SK-N-SH (cell line): ENCODE measurements around the gene ATP8A2. TPM values are rescaled to one million over a fixed set of nuclear protein-coding genes. Genes with fewer than 3 reads are reported as not detected.

Experiments
- CTCF ChIA-PET: fragments of 300-600, 350-600 bp; formaldehyde crosslinking; extraction: SDS; loops from one replicate; lab custom pipeline; 2021; lab: Yijun Ruan, JAX
- POLR2A ChIA-PET: fragments of 350-600 bp; sonication (Branson Sonifier 250); formaldehyde crosslinking; extraction: SDS; loops from one replicate; lab custom pipeline; 2020; ENCODE audit warnings: antibody characterized with exemption, inconsistent platforms; lab: Yijun Ruan, JAX
- DNase-seq: peaks from one replicate; pipeline ENCODE4 v3.0.0; 2012
- H2AFZ ChIP-seq: fragments of 200-600 bp; sonication (generic); 2 replicates; pipeline ENCODE4 v1.8.1; 2016; ENCODE audit warnings: antibody characterized with exemption, mild to moderate bottlenecking, low read depth
- H3F3A ChIP-seq: fragments of 200-600 bp; sonication (generic); replicated peaks from 2 replicates; pipeline ENCODE3; 2016; ENCODE audit warnings: antibody characterized with exemption, mild to moderate bottlenecking; ENCODE audit not compliant: insufficient read depth
- H3K27ac ChIP-seq, 2 experiments: fragments of 200-500 bp in 1 of 2; fragments of 200-600 bp in 1 of 2; sonication (Bioruptor generic) in 1 of 2; sonication (generic), shearing (Covaris generic) in 1 of 2; 2 replicates each; pipeline versions ENCODE4 v1.5.1 to v1.6.1; 2014 to 2016; ENCODE audit warnings: low read depth in 2 of 2, inconsistent platforms in 1 of 2, low read length in 1 of 2, mild to moderate bottlenecking in 1 of 2, mixed read lengths in 1 of 2
- H3K27me3 ChIP-seq: fragments of 200-600 bp; sonication (generic), shearing (Covaris generic); 2 replicates; pipeline ENCODE4 v1.6.1; 2016; ENCODE audit warnings: mixed run types; ENCODE audit not compliant: insufficient read depth
- H3K36me3 ChIP-seq, 2 experiments: fragments of 200-500 bp in 1 of 2; fragments of 200-600 bp in 1 of 2; sonication (Bioruptor generic) in 1 of 2; sonication (generic) in 1 of 2; replicated peaks in 1 of 2; 2 replicates each; pipeline versions ENCODE3 to v1.5.1; 2014 to 2016; ENCODE audit warnings: low read length in 1 of 2, mild to moderate bottlenecking in 1 of 2; ENCODE audit not compliant: insufficient read depth in 2 of 2, control insufficient read depth in 1 of 2
- H3K4me1 ChIP-seq, 2 experiments: fragments of 200-500 bp in 1 of 2; fragments of 200-600 bp in 1 of 2; sonication (Bioruptor generic) in 1 of 2; sonication (generic), shearing (Covaris generic) in 1 of 2; 2 replicates each; pipeline versions ENCODE4 v1.5.1 to v1.6.1; 2014 to 2016; ENCODE audit warnings: low read depth in 1 of 2, low read length in 1 of 2, mixed run types in 1 of 2; ENCODE audit not compliant: insufficient read depth in 2 of 2, control insufficient read depth in 1 of 2
- H3K4me2 ChIP-seq: fragments of 200-600 bp; sonication (generic), shearing (Covaris generic); 2 replicates; pipeline ENCODE4 v1.6.1; 2017; ENCODE audit warnings: mixed run types
- H3K4me3 ChIP-seq, 2 experiments: fragments of 200-500 bp in 1 of 2; fragments of 200-600 bp in 1 of 2; sonication (Bioruptor generic) in 1 of 2; sonication (generic), shearing (Covaris generic) in 1 of 2; 2 replicates each; pipeline versions ENCODE4 v1.5.1 to v1.8.1; 2014 to 2016; ENCODE audit warnings: low read depth in 2 of 2, inconsistent platforms in 1 of 2, low read length in 1 of 2, mild to moderate bottlenecking in 1 of 2, mixed read lengths in 1 of 2, moderate library complexity in 1 of 2
- H3K79me2 ChIP-seq: fragments of 200-600 bp; sonication (generic); 2 replicates; pipeline ENCODE4 v1.8.1; 2017; ENCODE audit warnings: mild to moderate bottlenecking; ENCODE audit not compliant: insufficient read depth
- H3K9ac ChIP-seq: fragments of 200-600 bp; sonication (generic); 2 replicates; pipeline ENCODE4 v1.6.1; 2017; ENCODE audit warnings: mixed run types
- H3K9me2 ChIP-seq: fragments of 200-600 bp; sonication (generic); 2 replicates; pipeline ENCODE4 v1.6.1; 2017; ENCODE audit warnings: mixed run types
- H3K9me3 ChIP-seq: fragments of 200-600 bp; sonication (generic); 2 replicates; pipeline ENCODE4 v1.6.1; 2017; ENCODE audit warnings: mixed run types, mild to moderate bottlenecking, moderate library complexity
- H4K20me1 ChIP-seq: fragments of 200-600 bp; sonication (generic); 2 replicates; pipeline ENCODE4 v1.6.1; 2017; ENCODE audit warnings: mild to moderate bottlenecking, mixed run types; ENCODE audit not compliant: insufficient read depth
- CTCF ChIP-seq: fragments of 200-600 bp; sonication (generic); IDR thresholded peaks from 2 replicates; pipeline ENCODE4 v1.6.1; 2017; ENCODE audit warnings: antibody characterized with exemption, mild to moderate bottlenecking, moderate library complexity
- EZH2phosphoT487 ChIP-seq: fragments of 200-600 bp; sonication (generic); IDR thresholded peaks from 2 replicates; pipeline ENCODE4 v1.6.1; 2017; ENCODE audit warnings: low read depth, mixed run types, mild to moderate bottlenecking, antibody characterized with exemption, moderate library complexity, borderline replicate concordance
- FOSL2 ChIP-seq: IDR thresholded peaks from 2 replicates; pipeline ENCODE4 v1.4.0; 2012; ENCODE audit warnings: low read depth, mild to moderate bottlenecking, moderate library complexity, borderline replicate concordance
- JUND ChIP-seq: IDR thresholded peaks from 2 replicates; pipeline ENCODE4 v1.4.0; 2012
- MXI1 ChIP-seq: IDR thresholded peaks from 2 replicates; pipeline ENCODE4 v1.6.1; 2012; ENCODE audit warnings: mild to moderate bottlenecking, low read depth, low read length, improper control_type of control experiment
- RAD21 ChIP-seq: IDR thresholded peaks from 2 replicates; pipeline ENCODE4 v1.6.1; 2012; ENCODE audit warnings: mild to moderate bottlenecking, low read length
- RXRA ChIP-seq: IDR thresholded peaks from 2 replicates; pipeline ENCODE4 v1.4.0; 2012; ENCODE audit warnings: low read depth, mild to moderate bottlenecking, borderline replicate concordance
- SIN3A ChIP-seq: IDR thresholded peaks from 2 replicates; pipeline ENCODE4 v1.6.1; 2012; ENCODE audit warnings: low read depth, mild to moderate bottlenecking, low read length, moderate library complexity, borderline replicate concordance
- SMC3 ChIP-seq: IDR thresholded peaks from 2 replicates; pipeline ENCODE4 v1.6.1; 2012; ENCODE audit warnings: low read depth, low read length, improper control_type of control experiment
- TAF1 ChIP-seq: IDR thresholded peaks from 2 replicates; pipeline ENCODE4 v1.6.1; 2012; ENCODE audit warnings: low read depth, mild to moderate bottlenecking, low read length, moderate library complexity, borderline replicate concordance
- USF1 ChIP-seq: IDR thresholded peaks from 2 replicates; pipeline ENCODE4 v1.4.0; 2012; ENCODE audit warnings: low read depth, borderline replicate concordance
- WGBS: methylation state at CpG from one replicate; pipeline ENCODE4 v1.1.6; 2017; ENCODE audit warnings: low lambda C conversion rate; 5-methylcytosine and 5-hydroxymethylcytosine counted together
- polyA plus RNA-seq, 3 experiments: library from polyadenylated mRNA; depleted of rRNA; stranded (reverse); fragments of >200 nt; gene quantifications; 2 replicates each; pipeline ENCODE4 v1.2.3, GENCODE V29; 2012
- TF ChIP-seq, protein P1 (sequence below): fragments of 150-350 bp; IDR thresholded peaks from 2 replicates; pipeline ENCODE4 v1.6.1; 2016; ENCODE audit warnings: mild to moderate bottlenecking, low read depth, low read length
- TF ChIP-seq, protein P2 (sequence below): IDR thresholded peaks from 2 replicates; pipeline ENCODE4; 2012
- TF ChIP-seq, protein P3 (sequence below): IDR thresholded peaks from 2 replicates; pipeline ENCODE4 v1.6.1; 2012; ENCODE audit warnings: mild to moderate bottlenecking, low read depth, low read length, moderate library complexity

The ATP8A2 gene
- polyA plus RNA-seq, 1 of the 3 experiments (the other 2 are of a cell fraction): 0.02 TPM

GRCh38 chr13:25770601-25771000 is 398.8 kb downstream of the ATP8A2 start (continued):
- TF ChIP-seq, protein P1, sequence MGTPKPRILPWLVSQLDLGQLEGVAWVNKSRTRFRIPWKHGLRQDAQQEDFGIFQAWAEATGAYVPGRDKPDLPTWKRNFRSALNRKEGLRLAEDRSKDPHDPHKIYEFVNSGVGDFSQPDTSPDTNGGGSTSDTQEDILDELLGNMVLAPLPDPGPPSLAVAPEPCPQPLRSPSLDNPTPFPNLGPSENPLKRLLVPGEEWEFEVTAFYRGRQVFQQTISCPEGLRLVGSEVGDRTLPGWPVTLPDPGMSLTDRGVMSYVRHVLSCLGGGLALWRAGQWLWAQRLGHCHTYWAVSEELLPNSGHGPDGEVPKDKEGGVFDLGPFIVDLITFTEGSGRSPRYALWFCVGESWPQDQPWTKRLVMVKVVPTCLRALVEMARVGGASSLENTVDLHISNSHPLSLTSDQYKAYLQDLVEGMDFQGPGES: no peak
- TF ChIP-seq SIN3A: no peak

DNA sequence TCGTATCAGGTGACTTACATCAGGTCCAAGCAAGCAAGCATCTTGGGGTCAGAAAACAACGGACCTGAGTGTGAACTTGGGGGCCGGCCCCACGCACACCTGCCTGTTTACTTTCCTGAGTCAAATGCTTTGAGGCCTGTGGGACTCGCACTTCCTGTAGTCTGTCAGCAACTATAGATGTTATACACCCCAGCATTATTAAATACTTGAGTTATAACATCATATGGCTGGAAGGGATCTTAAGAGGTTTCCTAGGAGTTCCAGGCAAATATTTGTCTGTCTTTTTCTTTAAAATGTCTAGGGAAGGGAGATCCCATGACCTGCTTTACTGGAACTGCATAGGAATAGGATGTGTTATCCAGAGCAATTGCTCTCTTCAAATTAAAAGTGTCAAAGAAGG is 399.4 kb downstream of the ATP8A2 start:
- Histone ChIP-seq H3K9ac (no peak overlapping the region), H3K27ac (no peak overlapping the region), H4K20me1 (no peaks in the 10 kb centered on the region), H3K4me2 (no peak overlapping the region), H3K9me2 (no peaks in the 10 kb centered on the region), H3K36me3 (no peaks in the 10 kb centered on the region), H3F3A (no peaks in the 10 kb centered on the region), H3K27me3 (no peaks in the 10 kb centered on the region), H3K9me3 (no peaks in the 10 kb centered on the region), H3K4me1 (no peaks in the 10 kb centered on the region), H2AFZ (no peak overlapping the region), H3K79me2 (no peaks in the 10 kb centered on the region), H3K4me3 (no peak overlapping the region)
- CTCF ChIA-PET: no interaction called here
- WGBS: 28% methylated on average over 4 of the region's 5 CpGs
- POLR2A ChIA-PET: no interaction called here
- DNase-seq: no peak
- TF ChIP-seq, protein P2, sequence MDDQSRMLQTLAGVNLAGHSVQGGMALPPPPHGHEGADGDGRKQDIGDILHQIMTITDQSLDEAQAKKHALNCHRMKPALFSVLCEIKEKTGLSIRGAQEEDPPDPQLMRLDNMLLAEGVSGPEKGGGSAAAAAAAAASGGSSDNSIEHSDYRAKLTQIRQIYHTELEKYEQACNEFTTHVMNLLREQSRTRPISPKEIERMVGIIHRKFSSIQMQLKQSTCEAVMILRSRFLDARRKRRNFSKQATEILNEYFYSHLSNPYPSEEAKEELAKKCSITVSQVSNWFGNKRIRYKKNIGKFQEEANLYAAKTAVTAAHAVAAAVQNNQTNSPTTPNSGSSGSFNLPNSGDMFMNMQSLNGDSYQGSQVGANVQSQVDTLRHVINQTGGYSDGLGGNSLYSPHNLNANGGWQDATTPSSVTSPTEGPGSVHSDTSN: no peak
- no peak for TF ChIP-seq FOSL2
- TF ChIP-seq USF1: no peak
- TF ChIP-seq, protein P1: no peak
- no peak for TF ChIP-seq SMC3
- no peak for TF ChIP-seq TAF1
- no peak for TF ChIP-seq EZH2phosphoT487
- no peak for TF ChIP-seq RXRA
- no peak for TF ChIP-seq RAD21
- TF ChIP-seq, protein P3, sequence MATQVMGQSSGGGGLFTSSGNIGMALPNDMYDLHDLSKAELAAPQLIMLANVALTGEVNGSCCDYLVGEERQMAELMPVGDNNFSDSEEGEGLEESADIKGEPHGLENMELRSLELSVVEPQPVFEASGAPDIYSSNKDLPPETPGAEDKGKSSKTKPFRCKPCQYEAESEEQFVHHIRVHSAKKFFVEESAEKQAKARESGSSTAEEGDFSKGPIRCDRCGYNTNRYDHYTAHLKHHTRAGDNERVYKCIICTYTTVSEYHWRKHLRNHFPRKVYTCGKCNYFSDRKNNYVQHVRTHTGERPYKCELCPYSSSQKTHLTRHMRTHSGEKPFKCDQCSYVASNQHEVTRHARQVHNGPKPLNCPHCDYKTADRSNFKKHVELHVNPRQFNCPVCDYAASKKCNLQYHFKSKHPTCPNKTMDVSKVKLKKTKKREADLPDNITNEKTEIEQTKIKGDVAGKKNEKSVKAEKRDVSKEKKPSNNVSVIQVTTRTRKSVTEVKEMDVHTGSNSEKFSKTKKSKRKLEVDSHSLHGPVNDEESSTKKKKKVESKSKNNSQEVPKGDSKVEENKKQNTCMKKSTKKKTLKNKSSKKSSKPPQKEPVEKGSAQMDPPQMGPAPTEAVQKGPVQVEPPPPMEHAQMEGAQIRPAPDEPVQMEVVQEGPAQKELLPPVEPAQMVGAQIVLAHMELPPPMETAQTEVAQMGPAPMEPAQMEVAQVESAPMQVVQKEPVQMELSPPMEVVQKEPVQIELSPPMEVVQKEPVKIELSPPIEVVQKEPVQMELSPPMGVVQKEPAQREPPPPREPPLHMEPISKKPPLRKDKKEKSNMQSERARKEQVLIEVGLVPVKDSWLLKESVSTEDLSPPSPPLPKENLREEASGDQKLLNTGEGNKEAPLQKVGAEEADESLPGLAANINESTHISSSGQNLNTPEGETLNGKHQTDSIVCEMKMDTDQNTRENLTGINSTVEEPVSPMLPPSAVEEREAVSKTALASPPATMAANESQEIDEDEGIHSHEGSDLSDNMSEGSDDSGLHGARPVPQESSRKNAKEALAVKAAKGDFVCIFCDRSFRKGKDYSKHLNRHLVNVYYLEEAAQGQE: no peak
- no peak for TF ChIP-seq MXI1
- no peak for TF ChIP-seq JUND
- TF ChIP-seq CTCF: no peak
